ENCODE measurements around the gene UGT1A3.
"Not testable (repeated sequence)": the region's sequence is repeated elsewhere in the genome, so short reads cannot be mapped to it uniquely, and the experiment has no call there.

GRCh38 chr2:233750689-233751088 is 21.8 kb downstream of the UGT1A3 start:
- TF ChIP-seq CTCF (IDR thresholded peaks at IDR 0.05; ENCODE audit: poor library complexity); EZH2 (IDR thresholded peaks at IDR 0.05; ENCODE audit: borderline replicate concordance): not testable (repeated sequence)
